HG03354 (cell line): ENCODE data around the gene RCBTB2.

ENCODE experiments used
- ATAC-seq: cut with Tn5 transposase; IDR thresholded peaks from one replicate; pipeline ENCODE4 v1.9.1; 2021; ENCODE audit warnings: mild to moderate bottlenecking; ENCODE audit not compliant: unreplicated experiment, poor library complexity, severe bottlenecking

The RCBTB2 gene

DNA sequence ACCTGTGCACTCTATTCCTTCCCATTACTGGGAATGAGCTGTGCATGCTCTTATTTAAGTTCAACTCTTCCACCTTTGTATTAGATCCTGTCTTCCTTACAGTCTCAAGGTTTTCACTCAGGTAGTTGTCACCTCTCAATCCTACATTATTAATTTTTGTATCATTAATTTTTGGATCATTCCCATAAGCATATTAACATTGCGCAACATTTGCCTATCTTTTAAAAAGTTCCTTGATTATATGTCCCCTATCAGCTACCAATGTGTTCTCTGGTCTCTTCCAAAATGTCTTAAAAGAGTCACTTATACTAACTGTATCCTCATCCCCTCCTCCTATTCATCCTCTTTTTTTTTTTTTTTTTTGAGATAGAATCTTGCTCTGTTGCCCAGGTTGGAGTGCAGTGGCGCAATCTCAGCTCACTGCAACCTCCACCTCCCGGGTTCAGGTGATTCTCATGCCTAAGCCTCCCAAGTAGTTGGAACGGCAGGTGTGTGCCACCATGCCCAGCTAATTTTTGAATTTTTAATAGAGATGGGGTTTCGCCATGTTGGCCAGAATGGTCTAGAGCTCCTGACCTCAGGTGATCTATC is 2.1 kb upstream of the RCBTB2 start:
- no peak for ATAC-seq

DNA sequence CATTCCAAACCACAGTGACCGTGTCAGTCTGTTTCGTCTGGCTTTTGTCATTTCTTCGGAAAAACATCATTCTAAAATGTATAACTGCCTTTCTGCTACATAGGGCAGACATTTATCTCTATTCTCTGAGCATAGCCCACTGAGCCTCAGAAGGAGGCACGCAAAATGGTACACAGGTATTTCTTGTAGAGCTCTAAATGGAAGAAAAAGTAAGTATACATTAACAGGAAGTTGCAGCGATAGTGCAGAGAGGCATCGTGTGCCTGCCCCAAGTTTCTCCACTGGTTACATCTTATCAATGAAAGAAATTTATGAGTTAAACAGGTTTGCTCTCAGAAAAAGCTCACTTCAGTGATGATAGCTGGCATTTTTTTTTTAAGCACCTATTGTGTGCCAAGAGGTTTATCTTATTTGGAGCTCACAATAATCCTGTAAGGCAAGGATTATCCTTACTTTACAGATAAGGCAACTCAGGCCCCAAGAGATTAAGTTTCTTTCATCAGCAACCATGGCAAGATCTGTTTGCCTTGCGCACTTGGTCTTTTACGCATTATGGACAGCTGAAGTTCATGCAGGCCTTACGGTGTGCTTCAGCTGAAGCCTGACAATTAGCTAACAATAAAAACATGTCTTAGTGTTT is 1.2 kb upstream of the RCBTB2 start:
- no peak for ATAC-seq

DNA sequence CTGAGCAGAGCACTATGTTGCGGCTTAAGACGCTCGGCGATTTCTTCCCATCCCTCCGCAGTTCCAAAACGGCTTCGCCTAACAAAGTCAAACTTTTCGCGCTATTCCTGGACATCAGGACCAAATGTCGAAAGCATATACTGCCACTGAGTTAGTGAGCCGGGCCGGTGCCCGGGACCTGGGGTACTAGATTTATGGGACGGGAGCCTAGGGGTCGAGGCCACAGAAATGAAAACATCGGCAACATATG is 699 bp downstream of the RCBTB2 start:
- peak; percentile 18 for ATAC-seq

DNA sequence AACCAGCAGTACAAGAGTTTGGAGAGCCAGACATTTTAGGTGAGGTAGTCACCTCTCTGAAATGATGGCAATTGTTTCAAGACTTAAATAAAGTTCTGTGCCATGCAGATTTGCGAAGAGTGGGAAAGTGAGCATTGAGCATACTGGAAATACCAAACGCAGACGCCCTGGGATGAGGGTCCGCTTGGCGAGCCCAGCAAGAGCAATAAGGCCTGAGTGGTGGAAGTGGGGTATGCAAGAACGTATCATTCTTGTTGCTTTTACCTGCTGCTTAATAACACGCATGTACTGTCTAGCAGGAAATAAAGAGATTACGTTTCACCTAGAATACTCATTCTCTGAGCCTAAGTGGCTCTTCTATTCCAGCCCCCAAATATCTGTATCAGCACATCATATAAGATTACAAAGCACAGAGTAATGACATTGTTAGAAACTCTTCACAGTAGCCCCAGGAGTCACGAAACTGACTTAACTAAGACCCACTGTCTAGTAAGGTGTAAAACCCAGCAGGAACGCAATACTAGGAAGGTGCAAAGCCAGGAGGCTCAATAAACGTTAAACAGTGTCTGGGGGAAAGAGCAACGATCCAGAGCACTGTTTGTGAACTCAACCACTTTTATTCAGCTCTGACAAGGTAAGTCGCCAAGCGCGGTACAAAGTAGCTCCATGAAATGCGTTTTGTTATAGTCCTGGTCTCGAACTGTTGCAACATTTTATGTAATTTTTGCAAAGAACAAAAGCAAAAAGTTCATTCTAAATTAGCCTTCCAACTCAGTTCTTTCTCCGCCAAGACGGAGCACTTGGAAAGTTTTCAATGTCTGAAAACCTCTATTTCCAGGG is 1.2 kb downstream of the RCBTB2 start:
- no peak for ATAC-seq

DNA sequence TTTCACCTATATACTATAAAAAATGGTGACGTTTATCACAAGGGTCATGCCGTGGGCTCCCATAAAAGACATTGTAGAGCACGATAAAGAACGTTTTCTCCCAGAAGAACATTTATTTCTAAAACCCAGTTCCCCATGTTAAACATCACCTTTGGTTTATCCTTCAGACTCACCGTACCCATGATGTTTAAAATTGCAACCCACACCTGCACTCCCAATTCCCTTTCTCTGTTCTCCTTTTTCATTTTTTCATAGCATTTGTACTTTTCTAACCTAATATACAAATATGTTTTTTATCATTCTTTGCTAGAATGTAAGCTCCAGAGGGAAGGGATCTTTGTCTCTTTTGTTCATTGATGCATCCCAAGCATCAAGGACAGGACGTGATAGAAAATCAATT is 2.0 kb downstream of the RCBTB2 start:
- ATAC-seq = no peak

DNA sequence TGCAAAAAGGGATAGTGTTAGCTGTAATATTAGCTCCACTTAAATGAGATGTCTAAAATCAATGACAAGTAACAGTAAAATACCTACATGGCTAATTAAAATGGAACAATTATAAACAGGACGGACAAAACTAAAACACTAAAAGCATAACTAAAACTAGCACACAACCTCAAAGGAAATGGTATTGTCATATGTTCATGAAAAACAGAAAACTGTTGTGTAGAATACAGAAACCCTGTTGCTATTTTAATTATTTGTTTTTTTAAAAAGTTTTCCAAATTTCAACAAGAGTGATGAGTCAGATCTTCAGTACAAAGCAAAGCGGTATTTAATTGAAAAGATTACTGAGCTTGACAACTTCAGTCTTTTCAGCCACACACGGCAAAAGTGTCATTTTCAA is 4.2 kb downstream of the RCBTB2 start:
- ATAC-seq = no peak

DNA sequence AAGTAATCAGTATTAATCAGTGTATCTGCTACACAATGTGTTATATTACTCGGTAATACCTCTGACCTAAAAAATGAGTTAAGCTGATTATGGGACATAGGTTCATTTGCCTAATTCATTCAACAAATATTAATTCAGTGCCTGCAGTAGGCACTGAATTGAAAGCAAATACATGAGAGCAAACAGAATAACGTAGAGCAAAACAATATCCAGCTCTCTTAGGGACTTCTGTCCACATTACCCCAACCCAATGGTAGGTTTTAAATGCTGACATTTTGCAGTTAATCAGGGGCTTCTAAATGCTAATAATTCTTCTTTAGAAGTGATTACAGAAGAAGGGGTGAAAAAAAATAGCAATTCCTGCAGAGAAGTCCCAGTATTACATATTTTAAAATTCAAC is 4.9 kb downstream of the RCBTB2 start:
- ATAC-seq = no peak

DNA sequence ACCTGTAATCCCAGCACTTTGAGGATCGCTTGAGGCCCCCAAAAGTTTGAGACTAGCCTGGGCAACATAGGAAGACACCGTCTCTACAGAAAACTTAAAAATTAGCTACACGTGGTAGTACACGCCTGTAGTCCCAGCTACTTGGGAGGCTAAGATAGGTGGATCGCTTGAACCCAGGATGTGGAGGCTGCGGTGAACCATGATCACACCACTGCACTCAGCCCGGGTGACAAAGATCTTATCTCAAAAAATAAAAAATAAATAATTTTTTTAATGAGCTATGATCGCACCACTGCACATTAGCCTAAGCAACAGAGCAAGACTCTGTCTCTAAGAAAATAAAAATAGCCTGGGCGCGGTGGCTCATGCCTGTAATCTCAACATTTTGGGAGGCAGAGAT is 6.6 kb downstream of the RCBTB2 start:
- ATAC-seq = no peak

DNA sequence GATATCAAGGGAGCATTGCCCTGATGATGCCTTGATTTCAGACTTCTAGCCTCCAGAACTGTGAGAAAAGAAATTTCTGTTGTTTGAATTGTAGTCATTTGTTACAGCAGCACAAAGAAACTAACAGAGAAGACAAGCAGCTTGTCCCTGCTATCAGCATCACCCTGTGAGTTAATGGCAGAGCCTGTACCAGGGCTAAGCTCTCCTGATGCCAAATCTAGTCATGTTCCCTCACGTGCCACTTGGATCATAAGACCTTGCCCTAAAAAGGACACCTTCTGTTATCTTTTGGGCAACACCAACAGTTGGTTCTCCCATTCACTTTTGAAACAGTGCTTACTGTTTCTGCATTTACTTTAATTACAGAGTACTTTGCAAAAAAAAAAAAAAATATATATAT is 14.8 kb downstream of the RCBTB2 start:
- no peak for ATAC-seq

DNA sequence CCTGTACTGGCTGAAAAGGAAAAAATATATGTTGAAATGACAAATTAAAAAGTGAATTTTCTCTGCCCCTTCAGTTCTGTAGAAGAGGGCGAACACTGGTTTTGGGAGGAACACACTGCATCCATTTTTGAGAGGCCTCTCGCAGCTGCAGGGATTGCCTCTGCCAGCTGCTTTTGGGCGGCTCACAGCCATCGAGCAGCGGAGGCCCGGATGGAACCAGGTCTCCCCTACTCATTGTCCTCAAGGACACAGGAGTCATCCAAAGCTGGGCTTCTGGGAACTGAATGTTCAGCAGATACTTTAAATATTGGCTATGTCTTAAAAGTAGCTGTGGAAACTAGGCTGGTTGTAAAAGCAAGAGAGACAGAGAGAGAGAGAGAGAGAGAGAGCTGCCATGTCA is 17.1 kb downstream of the RCBTB2 start:
- ATAC-seq = no peak

DNA sequence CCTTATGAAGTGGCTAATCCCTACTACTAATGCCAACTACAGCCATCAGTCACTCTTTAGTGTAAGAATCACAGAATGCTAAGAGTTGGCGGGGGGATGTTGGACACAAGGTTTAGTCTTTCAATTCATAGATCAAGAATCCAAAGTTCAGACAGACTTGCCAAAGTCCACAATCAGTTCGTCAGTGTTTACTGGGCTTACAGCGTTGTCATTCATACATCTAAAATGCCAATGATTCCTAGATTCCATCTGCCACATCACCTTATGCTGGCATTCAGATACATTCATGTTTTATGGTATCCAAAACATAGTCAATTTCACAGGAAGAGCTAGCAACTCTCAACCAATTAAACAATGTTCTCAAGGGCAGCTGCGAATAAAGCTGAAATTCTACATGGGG is 18.1 kb downstream of the RCBTB2 start:
- no peak for ATAC-seq

DNA sequence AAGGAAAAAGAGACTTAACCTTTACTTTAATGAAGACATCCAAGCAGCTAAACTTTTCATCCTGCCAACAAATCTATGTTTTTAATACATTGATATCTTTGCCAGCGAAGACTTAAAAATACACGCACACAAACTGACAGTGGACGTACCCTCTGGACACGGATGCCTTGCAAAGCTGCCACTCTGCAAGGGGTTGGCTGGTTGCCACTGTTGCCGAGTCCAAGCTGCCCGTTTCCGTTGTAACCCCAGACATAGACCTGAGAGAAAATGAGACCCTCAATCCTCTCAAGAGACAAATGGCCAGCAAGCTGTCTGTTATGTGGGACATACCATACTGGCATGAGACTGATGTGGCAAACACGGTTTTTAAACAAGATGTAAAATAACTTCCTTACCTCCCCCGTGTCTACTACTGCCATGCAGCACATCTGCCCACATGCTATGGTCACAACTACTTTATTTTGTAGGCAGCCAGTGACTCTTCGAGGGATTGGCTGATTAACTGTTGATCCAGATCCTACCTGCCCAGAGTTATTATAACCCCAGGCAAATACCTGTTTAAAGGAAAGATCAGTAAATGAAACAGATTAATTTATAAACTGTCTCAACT is 21.2 kb downstream of the RCBTB2 start:
- ATAC-seq = no peak

DNA sequence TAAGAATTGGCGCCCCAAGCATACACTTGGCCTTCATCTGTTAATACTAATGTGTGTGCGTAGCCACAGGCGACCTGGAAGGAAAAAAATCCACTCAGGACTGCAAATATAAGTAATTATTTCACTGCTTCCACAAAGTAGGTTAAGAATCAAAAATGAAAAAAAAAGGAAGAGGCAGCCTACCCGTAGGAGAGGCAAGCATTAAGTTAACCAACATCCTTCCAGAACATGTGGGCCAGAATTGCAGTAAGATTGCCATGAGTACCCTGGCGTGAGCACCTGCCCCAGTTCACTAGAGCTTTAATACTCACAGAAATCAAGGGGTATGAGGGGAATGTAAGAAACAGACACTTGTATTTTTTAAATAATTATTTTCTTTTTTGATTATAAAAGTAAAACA is 22.2 kb downstream of the RCBTB2 start:
- no peak for ATAC-seq

DNA sequence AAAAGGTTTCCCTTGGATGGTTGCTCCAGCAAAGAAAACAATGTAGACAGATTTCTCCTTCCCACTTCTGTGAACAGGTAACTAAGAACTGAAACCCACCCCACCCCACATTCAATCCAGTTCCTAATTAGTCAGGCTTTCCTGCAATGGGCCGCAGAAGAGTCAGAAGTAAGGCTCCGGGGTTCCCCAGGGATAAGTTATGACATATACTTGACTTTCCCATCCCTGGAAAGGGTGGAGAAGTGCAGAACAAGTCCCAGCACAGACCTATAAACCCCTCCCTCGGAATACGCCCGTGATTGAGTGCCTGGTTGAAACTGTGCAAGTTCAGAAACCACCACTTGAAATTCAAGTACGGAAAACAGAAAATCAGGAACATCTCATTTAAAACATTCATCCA is 24.9 kb downstream of the RCBTB2 start:
- no peak for ATAC-seq

DNA sequence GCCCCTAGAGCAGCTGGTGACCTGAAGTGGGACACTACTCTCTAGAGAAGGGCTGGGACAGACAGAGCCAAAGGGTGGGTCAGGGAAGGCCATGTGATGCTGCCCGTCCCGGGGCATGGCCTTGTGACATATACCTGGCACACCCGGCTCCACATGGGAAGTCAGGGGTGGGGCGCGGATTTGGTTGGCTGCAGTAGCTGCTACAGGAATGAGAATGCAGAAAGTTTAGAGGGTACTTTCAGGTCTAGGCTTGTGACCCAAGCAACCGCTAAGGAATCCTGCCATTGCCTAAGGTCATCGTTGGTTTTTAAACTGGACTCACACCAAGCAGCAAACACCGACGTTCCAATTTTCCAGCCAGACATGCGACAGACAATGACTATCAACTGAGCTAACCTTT is 25.9 kb downstream of the RCBTB2 start:
- no peak for ATAC-seq

DNA sequence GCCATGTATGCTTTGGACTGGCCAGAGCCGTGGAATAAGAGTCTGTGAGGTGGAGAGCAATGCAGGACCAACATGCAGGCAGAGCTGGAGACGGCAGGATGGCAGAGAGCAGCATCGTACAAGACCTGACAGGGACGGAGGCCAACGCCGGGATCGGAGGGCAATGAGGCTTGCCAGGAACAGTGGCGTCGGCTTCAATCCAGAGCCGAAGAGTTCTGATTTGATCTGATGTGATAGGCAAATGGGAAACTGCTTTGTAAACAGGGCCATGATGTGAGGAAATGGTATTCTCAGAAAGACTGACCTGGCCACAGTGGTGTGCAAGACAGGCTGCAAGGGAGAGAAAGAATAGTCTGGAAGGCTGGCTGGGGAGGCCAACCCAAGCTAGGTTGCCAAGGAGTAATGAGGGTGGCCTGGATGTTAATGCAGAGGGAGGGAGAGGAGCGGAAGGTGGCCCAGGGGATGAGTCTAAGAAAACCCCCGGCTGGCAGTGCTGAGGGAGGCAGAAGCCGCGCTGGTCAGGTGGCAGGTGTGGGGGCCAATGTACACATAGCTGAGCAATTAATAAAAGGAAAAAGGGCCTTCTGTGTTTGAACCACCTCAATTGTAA is 26.7 kb downstream of the RCBTB2 start:
- ATAC-seq = peak; percentile 30

DNA sequence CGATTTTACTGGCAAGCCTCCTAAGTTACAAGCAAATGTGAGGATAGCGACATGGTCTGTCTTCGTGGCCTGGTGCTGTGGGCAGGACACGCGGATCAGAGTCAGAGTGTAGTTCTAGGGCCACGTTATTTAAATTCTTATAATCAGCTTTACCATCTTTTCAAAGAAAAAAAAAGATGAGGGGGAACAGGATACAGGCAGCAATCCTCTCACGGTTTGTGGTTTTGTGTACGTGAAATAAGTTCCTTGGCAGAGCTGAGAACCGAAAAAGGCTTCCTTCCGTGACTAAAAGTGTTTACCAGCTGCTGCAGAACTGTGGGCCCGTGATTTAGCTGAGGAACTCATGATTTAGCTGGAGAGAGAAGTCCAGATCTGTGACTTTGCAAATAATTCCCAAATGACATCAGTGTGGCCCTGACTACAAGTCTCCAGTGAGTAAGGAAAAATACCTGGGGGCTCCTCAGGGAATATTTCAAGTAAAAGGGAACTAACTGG is 27.2 kb downstream of the RCBTB2 start:
- ATAC-seq = peak; percentile 84

DNA sequence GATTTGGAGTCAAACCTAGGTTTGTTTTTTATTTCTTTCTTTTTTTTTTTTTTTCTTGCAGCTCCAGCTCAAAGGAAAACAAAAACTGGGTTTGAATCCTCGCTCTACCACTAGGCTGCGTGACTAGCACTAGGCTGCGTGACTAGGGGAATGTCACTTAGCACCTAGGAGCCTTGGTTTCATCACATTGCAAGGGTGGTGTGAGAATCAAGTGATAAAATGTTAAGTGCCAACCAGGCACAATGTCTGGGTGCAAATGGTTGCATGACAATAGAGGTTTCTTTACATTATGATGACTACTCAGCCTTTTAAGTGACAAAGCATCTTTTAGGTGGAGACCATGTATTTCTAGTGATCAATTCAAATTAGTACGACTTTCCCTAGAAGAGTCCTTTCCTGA is 27.9 kb downstream of the RCBTB2 start:
- ATAC-seq = no peak

DNA sequence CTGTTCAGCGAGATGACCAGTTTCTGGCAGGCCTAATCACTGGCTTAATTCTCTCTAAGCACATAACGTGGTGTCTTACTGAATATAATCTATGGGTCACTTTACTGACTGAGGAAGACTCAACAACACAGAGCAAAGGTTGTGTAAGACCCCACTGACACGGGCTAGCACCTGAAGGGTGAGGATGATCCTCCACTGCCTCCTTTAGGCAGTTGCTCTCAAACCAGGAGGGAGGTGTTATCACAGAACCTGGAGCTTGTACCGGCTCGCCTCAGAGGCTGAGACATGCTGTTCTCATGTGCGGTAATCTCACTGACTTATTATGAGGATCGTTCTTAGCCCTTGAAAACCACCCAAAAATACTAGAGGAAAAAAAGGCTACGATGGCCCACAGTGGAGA is 28.3 kb downstream of the RCBTB2 start:
- no peak for ATAC-seq

DNA sequence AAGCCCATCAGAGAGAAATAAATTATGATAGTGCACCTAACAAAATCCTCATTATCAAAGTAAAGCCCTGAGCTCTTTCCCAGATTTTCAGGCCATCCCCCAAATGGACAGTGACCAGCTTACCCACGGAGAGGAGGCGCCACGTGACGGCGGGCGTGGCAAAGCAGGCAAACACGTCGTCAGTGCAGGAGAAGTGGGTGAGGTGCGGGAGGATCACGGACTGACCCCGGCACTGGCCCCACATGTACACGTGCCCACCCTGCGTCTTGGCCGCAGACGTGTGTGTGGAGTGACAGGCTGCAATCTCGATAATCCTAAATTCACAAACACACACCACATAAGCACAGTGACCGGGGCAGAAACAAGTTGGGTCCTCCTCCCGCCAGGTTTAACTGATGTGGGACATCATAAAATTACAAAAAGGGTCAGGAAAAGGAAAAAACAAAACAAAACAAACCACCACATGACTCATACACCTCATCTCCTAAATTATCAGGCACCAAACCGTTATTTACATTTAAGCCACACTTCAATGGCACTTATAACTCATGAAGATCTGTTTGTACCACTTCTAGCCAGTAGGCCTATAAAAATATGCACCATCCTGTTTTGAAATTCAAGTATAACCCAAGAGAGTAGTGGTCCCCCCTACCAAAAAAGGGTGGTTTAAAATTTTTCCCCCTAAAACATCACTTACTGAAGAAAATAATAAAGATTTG is 30.1 kb downstream of the RCBTB2 start:
- no peak for ATAC-seq
